ENCODE measurements around the gene RASAL2. TPM values are rescaled to one million over a fixed set of nuclear protein-coding genes. Genes with fewer than 3 reads are reported as not detected.
"Not testable (repeated sequence)": the region's sequence is repeated elsewhere in the genome, so short reads cannot be mapped to it uniquely, and the experiment has no call there.

Gene RASAL2
- polyA plus RNA-seq, 2 of the 4 experiments (the other 2 are of a cell fraction): 7.1 to 17.6 TPM

DNA sequence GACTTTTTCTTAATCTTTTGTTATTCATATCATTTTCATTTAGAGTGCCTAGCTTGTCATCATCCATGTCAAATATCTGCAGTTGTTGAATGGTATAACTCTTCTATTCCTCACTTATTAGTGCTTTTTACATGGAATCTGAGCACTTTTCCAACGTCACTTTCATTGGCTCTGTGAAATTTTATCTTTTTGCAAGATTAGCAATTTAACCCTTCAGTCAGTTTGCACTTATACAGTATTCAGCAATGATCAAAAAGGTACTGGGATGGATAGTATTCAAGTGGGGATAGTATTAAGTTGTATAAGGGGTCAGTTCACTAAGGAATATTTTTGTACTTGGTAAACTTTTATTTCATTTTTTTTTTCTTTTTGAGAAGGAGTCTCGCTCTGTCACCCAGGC is 150.0 kb downstream of the RASAL2 start:
- TF ChIP-seq FOSL2 (IDR thresholded peaks at IDR 0.05): no peak
- TF ChIP-seq FOSL2 (CRISPR knock-in tag; IDR thresholded peaks at IDR 0.05): no peak
- TF ChIP-seq ZSCAN20 (CRISPR knock-in tag; IDR thresholded peaks at IDR 0.05): no peak
- TF ChIP-seq MAFK (IDR thresholded peaks at IDR 0.05; ENCODE audit: partially characterized antibody): peak; percentile 64
- TF ChIP-seq CBX8 (IDR thresholded peaks at IDR 0.05): no peak
- no peak for TF ChIP-seq HOXB13 (CRISPR knock-in tag; IDR thresholded peaks at IDR 0.05; ENCODE audit: low read depth)
- no peak for TF ChIP-seq CHD4 (IDR thresholded peaks at IDR 0.05; ENCODE audit: borderline replicate concordance)
- Histone ChIP-seq H3K4me3 (no peak overlapping the region), H3K4me1 (peaks cover 37% of the 10 kb centered on the region), H3K27ac (no peak overlapping the region), H3K9me3 (peaks cover 6% of the 10 kb centered on the region), H3K4me2 (no peak overlapping the region)
- WGBS (ENCODE audit: missing lambda C conversion rate): 94% methylated on average over 2 of the region's 2 CpGs
- CTCF ChIA-PET: no interaction called here
- no peak for ATAC-seq
- DNase-seq (ENCODE audit: low read depth in 1 of 2, low spot score in 1 of 2): no peak
- FAIRE-seq: no peak
- POLR2A ChIA-PET: no interaction called here

DNA sequence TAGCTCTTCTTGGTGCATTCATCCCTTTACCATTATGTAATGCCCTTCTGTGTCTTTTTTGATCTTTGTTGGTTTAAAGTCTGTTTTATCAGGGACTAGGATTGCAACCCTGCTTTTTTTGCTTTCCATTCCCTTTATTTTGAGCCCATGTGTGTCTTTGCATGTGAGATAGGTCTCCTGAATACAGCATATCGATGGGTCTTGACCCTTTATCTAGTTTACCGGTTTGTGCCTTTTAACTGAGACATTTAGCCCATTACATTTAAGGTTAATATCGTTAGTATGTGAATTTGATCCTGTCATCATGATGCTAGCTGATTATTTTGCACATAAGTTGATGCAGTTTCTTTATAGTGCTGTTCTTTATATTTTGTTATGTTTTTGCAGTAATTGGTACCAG is 154.4 kb downstream of the RASAL2 start:
- POLR2A ChIA-PET: not testable (repeated sequence)

DNA sequence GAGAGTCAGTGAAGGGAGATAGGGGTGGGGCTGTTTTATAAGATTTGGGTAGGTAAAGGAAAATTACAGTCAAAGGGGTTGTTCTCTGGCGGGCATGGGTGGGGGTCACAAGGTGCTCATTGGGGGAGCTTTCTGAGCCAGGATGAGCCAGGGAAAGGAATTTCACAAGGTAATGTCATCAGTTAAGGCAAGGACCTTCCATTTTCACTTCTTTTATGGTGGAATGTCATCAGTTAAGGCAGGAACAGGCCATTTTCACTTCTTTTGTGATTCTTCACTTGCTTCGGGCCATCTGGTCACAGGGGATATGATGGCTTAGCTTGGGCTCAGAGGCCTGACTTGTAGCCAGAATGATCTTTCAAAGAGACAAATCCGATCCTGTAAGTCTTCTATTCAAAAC is 159.7 kb downstream of the RASAL2 start:
- H3K9me3 ChIP-seq; ATAC-seq; POLR2A ChIA-PET; DNase-seq (ENCODE audit: low read depth in 1 of 2, low spot score in 1 of 2); FAIRE-seq; H3K4me1 ChIP-seq; H3K4me2 ChIP-seq; H3K4me3 ChIP-seq; H3K27ac ChIP-seq: not testable (repeated sequence)
- CTCF ChIA-PET: interaction anchor here (0.8 to 1.5 kb wide), 2 partner anchors 13 to 46 kb away, joined by 3 to 5 read pairs; no protein-coding TSS in a partner anchor
- WGBS (ENCODE audit: missing lambda C conversion rate): 94% methylated on average over 3 of the region's 3 CpGs

More for the DNA sequence above, 154.4 kb downstream of the RASAL2 start:
- DNase-seq (ENCODE audit: low read depth in 1 of 2, low spot score in 1 of 2); H3K4me1 ChIP-seq; H3K27ac ChIP-seq; H3K4me2 ChIP-seq; ATAC-seq; H3K4me3 ChIP-seq; FAIRE-seq: not testable (repeated sequence)
- 75% methylated on average over 3 of the region's 3 CpGs for WGBS (ENCODE audit: missing lambda C conversion rate)
- CTCF ChIA-PET: interaction anchor here (1.6 kb wide), 1 partner anchor 52 kb away, joined by 5 read pairs; no protein-coding TSS in a partner anchor
- H3K9me3 ChIP-seq: peaks cover 12% of the 10 kb centered on the region

DNA sequence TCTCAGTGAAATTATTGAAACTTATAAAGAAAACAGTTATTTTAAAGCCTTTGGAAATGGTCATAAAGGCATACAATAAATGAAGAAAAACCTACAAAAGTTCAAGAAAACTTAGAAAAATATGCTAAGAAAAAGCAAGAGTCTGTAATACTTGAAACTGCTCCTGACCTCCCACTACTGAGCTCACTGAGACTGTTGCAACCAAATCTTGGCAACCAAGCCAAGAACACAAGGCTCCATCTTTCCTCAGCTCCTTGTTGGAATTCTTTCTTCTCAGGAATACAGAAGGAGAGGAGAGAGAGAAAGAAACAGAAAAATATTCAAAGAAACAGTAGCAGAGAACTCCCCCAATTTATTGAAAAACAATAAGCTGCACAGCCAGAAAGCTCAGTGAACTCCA is 160.5 kb downstream of the RASAL2 start:
- ATAC-seq: no peak
- CTCF ChIA-PET: interaction anchor here (1.5 kb wide), 1 partner anchor 17 kb away, joined by 3 read pairs; no protein-coding TSS in a partner anchor
- no peaks in the 10 kb centered on the region for H3K4me1 ChIP-seq
- H3K4me2 ChIP-seq: no peak overlapping the region
- no peak for FAIRE-seq
- no peak for TF ChIP-seq HOXB13 (CRISPR knock-in tag; IDR thresholded peaks at IDR 0.05; ENCODE audit: low read depth)
- no peak for TF ChIP-seq MAFK (IDR thresholded peaks at IDR 0.05; ENCODE audit: partially characterized antibody)
- no peak overlapping the region for H3K27ac ChIP-seq
- no peak overlapping the region for H3K4me3 ChIP-seq
- POLR2A ChIA-PET: no interaction called here
- H3K9me3 ChIP-seq: peaks cover 3% of the 10 kb centered on the region; the same call in 1 of the 3 replicates
- no peak for DNase-seq (ENCODE audit: low read depth in 1 of 2, low spot score in 1 of 2)

DNA sequence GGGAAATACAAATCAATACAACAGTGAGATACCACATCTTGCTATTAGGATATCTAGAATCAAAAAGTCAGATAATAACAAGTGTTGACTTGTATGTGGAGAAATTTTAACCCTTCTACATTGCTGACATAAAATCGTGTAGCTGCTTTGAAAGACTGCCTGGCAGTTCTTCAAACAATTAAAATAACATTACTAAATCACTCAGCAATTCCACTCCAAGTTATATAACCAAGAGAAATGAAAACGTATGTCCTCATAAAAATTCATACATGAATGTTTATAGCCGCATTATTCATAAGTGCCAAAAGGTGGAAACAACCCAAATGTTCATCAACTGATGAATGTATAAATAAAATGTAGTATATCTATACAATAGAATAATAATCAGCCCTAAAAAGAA is 164.6 kb downstream of the RASAL2 start:
- no peak overlapping the region for H3K4me3 ChIP-seq
- CTCF ChIA-PET: interaction anchor here (1.4 kb wide), 1 partner anchor 227 kb away, joined by 3 read pairs; no protein-coding TSS in a partner anchor
- DNase-seq (ENCODE audit: low read depth in 1 of 2, low spot score in 1 of 2): no peak
- no peak for ATAC-seq
- 59% methylated on average over 3 of the region's 3 CpGs for WGBS (ENCODE audit: missing lambda C conversion rate)
- no peak overlapping the region for H3K4me2 ChIP-seq
- FAIRE-seq: peak; percentile 43
- TF ChIP-seq, protein P1, sequence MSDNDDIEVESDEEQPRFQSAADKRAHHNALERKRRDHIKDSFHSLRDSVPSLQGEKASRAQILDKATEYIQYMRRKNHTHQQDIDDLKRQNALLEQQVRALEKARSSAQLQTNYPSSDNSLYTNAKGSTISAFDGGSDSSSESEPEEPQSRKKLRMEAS (IDR thresholded peaks at IDR 0.05): no peak
- no peak for TF ChIP-seq RAD21 (conservative IDR thresholded peaks at IDR 0.05 in 1 of 2, IDR thresholded peaks at IDR 0.05 in 1 of 2)
- TF ChIP-seq EHF (CRISPR knock-in tag; IDR thresholded peaks at IDR 0.05): no peak
- no peak for TF ChIP-seq RFX5 (IDR thresholded peaks at IDR 0.05)
- no peak for TF ChIP-seq TP53 (CRISPR knock-in tag; IDR thresholded peaks at IDR 0.05)
- TF ChIP-seq CEBPB (IDR thresholded peaks at IDR 0.05): no peak
- no peak for TF ChIP-seq FOSL2 (IDR thresholded peaks at IDR 0.05)
- no peak for TF ChIP-seq FOSL2 (CRISPR knock-in tag; IDR thresholded peaks at IDR 0.05)
- TF ChIP-seq NPAS2 (CRISPR knock-in tag; IDR thresholded peaks at IDR 0.05; ENCODE audit: borderline replicate concordance): no peak
- no peak for TF ChIP-seq FOXS1 (CRISPR knock-in tag; IDR thresholded peaks at IDR 0.05)
- no peak for TF ChIP-seq ESRRA (IDR thresholded peaks at IDR 0.05; ENCODE audit: borderline replicate concordance, low read length)
- H3K4me1 ChIP-seq: peaks cover 23% of the 10 kb centered on the region
- H3K9me3 ChIP-seq: no peaks in the 10 kb centered on the region
- POLR2A ChIA-PET: no interaction called here
- no peak overlapping the region for H3K27ac ChIP-seq

Measured in A549 (cell line).